Ectodermal cell (in vitro differentiated cells): Measurements from ENCODE around the gene SNX27.

Experiments
- H3K27ac ChIP-seq: 2 replicates; pipeline ENCODE4 v1.7.0; 2013; ENCODE audit warnings: mild to moderate bottlenecking, low read depth, low read length; ENCODE audit not compliant: insufficient read depth, poor library complexity, severe bottlenecking
- H3K27me3 ChIP-seq: 2 replicates; pipeline ENCODE4 v1.7.0; 2013; ENCODE audit warnings: mild to moderate bottlenecking, low read length; ENCODE audit not compliant: insufficient read depth, control insufficient read depth, poor library complexity, severe bottlenecking
- H3K36me3 ChIP-seq: one replicate; pipeline ENCODE4 v1.7.0; 2013; ENCODE audit warnings: low read length; ENCODE audit not compliant: control insufficient read depth, insufficient read depth
- H3K4me1 ChIP-seq: one replicate; pipeline ENCODE4 v1.7.0; 2013; ENCODE audit warnings: low read length; ENCODE audit not compliant: control insufficient read depth, insufficient read depth
- H3K4me3 ChIP-seq: 2 replicates; pipeline ENCODE4 v1.7.0; 2013; ENCODE audit warnings: low read depth, low read length, control low read depth; ENCODE audit not compliant: insufficient read depth
- H3K9me3 ChIP-seq: 2 replicates; pipeline ENCODE4 v1.7.0; 2013; ENCODE audit warnings: mild to moderate bottlenecking, low read length, moderate library complexity; ENCODE audit not compliant: control insufficient read depth
- WGBS, 2 experiments: methylation state at CpG; one replicate each; pipeline ENCODE4 v1.1.7; 2013; ENCODE audit warnings: missing lambda C conversion rate in 2 of 2; 5-methylcytosine and 5-hydroxymethylcytosine counted together

Gene SNX27

DNA sequence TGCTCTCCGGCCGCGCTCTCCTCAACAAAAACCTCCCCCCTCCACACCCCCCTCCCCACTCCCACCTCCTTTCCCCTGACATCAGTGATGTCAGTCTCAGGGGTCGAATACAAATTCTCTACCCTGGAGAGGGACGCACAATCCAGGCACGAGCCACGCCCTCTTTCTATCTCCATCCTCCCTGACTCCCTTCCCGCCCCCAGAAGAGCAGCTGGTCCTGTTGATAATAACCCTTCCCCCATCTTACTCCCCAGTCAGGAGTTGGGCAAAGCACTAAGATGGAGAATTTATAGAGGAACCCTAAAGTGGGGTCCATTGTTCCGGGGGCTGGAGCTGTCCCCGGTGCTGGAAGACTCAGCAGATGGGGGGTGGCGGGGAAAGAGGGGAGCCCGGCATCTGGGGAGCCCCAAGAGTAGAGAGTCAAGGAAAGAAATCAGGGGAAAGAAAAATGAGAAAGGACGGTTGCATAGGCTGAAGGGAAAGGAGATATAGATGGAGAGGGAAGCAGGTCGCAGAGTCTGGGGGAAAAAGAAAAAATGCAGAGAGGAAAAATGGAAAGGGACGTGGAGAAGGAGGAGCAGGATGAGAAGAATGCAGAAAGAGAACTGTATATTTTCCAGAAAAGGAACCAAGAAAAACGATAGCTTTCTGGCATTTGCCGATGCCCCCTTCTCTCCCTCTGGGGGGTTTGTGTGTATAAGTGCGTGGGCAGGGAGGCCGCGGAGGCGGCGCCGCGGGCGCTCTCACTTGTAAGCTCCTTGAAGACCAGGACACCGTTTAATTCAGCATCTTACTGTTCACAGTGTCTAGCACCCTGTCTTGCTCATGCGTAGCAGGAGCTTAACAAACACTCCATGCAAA, 105.2 kb downstream of the SNX27 start, which contains the start of gene CELF3:
TSS of gene CELF3 (minus strand) at position 33 of the 861 bp plus-strand sequence. CDS start 783 bp downstream, outside the sequence.
- H3K9me3 ChIP-seq, result no peaks in the 10 kb centered on the region
- H3K4me1 ChIP-seq, result peaks cover 51% of the 10 kb centered on the region
- H3K27ac ChIP-seq, result peak within 1 kb of the TSS; percentile 87
- H3K27me3 ChIP-seq, result peaks cover 34% of the 10 kb centered on the region
- H3K4me3 ChIP-seq, result peak within 1 kb of the TSS; percentile 41
- WGBS, 2 experiments, result 3% methylated on average over 26 to 27 of the region's 27 CpGs
- no peaks in the 10 kb centered on the region for H3K36me3 ChIP-seq

DNA sequence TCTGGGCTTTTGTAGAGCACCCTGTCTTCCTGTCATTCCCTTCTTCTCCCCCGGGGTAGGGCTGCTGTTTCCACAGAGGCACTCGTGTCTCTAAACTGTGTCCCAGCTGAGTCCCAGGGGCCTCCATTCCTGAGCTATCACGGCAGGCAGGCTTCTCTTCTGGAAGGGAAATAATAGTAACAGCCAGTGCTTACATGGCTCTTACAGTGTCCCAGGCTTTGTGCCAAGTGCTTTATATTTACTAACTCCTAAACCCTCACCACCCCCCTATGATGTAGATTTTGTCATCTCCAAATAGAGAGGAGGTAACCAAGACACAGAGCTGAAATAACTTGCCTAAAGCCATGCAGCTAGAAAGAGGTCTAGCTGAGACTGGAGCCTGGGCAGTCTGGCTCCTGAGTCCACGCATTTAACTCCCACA, 106.2 kb downstream of the SNX27 start:
- H3K9me3 ChIP-seq, result no peaks in the 10 kb centered on the region
- peaks cover 54% of the 10 kb centered on the region for H3K4me1 ChIP-seq
- no peaks in the 10 kb centered on the region for H3K36me3 ChIP-seq
- no peak overlapping the region for H3K27ac ChIP-seq
- no peak overlapping the region for H3K4me3 ChIP-seq
- 44 to 56% methylated on average over 4 of the region's 4 CpGs for WGBS, 2 experiments
- H3K27me3 ChIP-seq, result peaks cover 44% of the 10 kb centered on the region

DNA sequence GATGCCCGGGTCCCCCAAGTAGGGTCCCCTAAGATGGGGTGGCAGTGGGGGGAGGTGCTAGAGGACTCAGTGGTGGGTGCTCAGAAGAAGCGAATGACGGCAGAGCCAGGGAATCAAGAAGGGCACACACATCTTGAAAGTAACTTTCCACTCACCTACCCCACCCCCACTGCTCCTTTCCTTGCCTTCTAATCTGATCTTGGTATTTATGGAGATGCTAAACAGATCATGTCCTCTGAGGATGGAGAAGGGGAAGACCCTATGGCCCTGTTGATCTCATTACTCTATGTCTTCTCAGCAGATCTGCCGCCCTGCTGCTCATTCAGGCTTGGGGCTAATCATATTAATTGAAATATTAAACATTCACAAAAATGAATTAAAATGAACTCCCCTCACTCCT, 106.8 kb downstream of the SNX27 start:
- H3K36me3 ChIP-seq, result no peaks in the 10 kb centered on the region
- peaks cover 51% of the 10 kb centered on the region for H3K27me3 ChIP-seq
- peaks cover 54% of the 10 kb centered on the region for H3K4me1 ChIP-seq
- no peak overlapping the region for H3K4me3 ChIP-seq
- WGBS, 2 experiments, result 51 to 83% methylated on average over 2 to 4 of the region's 4 CpGs
- no peak overlapping the region for H3K27ac ChIP-seq
- no peaks in the 10 kb centered on the region for H3K9me3 ChIP-seq

DNA sequence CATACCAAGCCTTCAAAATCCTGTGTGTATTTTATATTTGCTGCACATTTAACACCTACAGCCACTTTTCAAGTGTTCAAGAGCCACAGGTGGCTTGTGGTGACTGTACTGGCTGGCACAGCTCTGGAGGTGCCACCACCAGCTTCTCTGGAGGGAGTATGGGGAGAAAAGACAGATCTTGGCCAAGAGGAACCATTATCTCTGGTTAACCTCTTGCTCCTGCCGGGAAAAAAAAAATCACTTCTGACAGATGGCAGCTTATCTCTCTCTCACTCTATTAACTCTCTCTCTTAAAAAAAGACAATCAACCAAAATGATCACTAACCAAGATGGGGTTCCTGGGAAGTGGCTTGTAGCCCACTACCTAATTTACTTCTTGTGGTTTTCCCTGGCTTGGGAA, 108.3 kb downstream of the SNX27 start:
- Histone ChIP-seq H3K27me3 (peaks cover 58% of the 10 kb centered on the region), H3K4me1 (peaks cover 51% of the 10 kb centered on the region), H3K27ac (peak overlapping the region; percentile 8), H3K4me3 (no peak overlapping the region), H3K36me3 (no peaks in the 10 kb centered on the region), H3K9me3 (no peaks in the 10 kb centered on the region)
- WGBS, 2 experiments, result 29 to 40% methylated on average over 1 of the region's 1 CpG

DNA sequence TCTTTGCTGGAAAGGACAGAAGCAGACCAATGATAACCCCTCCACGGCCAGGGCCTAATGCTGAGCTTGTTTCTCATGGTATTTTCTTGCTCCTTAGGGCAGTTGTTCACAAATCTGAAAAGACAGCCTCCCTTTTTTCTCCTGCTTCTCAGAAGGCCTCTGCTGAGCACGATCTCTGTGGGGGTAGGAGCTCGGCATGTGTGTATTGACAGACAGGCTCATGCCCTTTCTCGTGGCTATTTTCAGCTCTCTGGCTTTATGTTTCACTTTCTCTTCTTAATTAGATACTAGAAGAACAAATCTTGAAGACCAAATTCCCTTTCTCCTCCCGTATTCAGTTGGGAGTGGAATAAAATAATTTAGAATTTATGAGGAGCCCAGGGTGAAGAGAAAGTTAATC, 108.7 kb downstream of the SNX27 start:
- H3K9me3 ChIP-seq, result no peaks in the 10 kb centered on the region
- H3K27me3 ChIP-seq, result peaks cover 58% of the 10 kb centered on the region
- peak overlapping the region; percentile 8 for H3K27ac ChIP-seq
- peaks cover 46% of the 10 kb centered on the region for H3K4me1 ChIP-seq
- H3K4me3 ChIP-seq, result no peak overlapping the region
- 8 to 14% methylated on average over 4 of the region's 5 CpGs for WGBS, 2 experiments
- H3K36me3 ChIP-seq, result no peaks in the 10 kb centered on the region

DNA sequence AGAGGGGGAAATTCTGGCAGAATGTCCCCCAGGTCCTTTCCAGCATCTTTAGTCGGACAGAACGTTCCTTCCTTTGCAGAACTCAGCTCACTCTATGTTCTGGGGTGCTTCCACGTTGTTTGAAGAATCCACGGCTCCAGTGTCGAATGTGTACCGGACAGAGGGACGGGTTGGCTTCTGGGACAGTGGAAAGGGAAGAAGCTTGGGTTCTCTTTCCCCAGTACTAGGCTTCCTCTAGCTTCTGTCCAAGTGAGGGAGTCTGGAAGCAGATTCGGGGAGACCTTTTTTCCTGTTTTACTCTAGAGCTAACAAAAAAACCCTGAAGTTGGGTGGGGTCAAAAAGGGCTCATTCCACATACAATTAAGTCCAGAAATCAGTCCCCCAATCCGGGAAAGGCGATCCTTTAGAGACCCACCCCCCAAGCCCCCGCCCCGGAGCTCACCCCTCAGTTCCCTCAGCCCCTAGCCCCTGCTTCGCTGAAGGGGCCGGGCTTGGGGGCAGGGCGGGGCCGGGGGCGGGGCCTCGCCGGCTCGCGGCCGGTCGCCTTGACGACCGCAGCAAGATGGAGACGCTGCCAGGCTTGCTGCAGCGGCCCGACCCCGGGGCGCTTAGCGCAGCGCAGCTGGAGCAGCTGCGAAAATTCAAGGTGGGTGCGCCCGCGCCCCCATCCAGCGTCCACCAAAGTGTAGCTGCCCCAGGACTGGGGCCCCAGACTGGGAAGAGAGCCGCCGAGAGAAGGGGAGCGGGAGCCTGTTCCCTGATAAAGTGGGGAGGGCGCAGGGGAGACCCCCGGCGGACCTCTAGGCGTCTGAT, 109.3 kb downstream of the SNX27 start, which contains the start of gene RIIAD1:
TSS of gene RIIAD1 (plus strand) at position 549 of the 814 bp plus-strand sequence. CDS start at position 564, 15 bp downstream.
- Histone ChIP-seq H3K27me3 (peaks cover 58% of the 10 kb centered on the region), H3K4me3 (peak within 1 kb of the TSS; percentile 55), H3K36me3 (no peaks in the 10 kb centered on the region), H3K9me3 (no peaks in the 10 kb centered on the region), H3K27ac (peak within 1 kb of the TSS; percentile 8), H3K4me1 (peaks cover 40% of the 10 kb centered on the region)
- 13% methylated on average over 42 to 44 of the region's 44 CpGs for WGBS, 2 experiments

DNA sequence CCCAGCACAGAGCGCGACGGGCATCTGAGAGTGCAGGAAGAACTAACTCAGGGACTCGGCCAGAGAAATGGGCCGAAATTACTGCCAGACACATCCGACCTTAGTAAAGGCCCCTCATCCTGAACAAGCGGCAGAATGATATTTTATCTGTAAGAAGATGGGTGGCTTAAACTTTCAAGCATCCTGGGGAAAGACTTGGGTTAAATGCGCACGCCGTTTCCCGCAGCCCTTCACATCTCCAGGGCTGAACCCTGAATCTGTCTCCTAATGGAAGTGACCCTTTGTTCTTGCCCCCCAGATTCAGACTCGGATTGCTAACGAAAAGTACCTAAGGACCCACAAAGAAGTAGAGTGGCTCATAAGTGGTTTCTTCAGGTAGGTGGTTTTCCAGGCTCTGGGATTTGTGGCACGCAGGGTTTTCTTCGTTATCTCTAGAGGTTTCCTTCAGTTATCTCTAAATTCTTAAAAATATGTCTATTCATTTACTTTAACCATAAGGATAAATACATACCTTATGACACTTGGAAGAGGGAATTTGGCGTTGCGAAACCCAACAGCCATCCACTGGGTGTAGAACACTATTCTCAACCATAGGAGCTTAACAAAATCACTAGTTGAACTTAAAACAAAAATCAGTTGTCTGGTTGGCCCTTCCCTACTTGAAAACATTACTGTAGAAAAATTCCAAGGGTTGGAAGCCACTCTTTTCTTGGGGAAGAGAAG, 110.1 kb downstream of the SNX27 start:
- Histone ChIP-seq H3K27me3 (peaks cover 58% of the 10 kb centered on the region), H3K9me3 (no peaks in the 10 kb centered on the region), H3K4me1 (peaks cover 35% of the 10 kb centered on the region), H3K36me3 (no peaks in the 10 kb centered on the region), H3K27ac (no peak overlapping the region), H3K4me3 (peak overlapping the region; percentile 55)
- 26 to 32% methylated on average over 15 to 17 of the region's 17 CpGs for WGBS, 2 experiments

DNA sequence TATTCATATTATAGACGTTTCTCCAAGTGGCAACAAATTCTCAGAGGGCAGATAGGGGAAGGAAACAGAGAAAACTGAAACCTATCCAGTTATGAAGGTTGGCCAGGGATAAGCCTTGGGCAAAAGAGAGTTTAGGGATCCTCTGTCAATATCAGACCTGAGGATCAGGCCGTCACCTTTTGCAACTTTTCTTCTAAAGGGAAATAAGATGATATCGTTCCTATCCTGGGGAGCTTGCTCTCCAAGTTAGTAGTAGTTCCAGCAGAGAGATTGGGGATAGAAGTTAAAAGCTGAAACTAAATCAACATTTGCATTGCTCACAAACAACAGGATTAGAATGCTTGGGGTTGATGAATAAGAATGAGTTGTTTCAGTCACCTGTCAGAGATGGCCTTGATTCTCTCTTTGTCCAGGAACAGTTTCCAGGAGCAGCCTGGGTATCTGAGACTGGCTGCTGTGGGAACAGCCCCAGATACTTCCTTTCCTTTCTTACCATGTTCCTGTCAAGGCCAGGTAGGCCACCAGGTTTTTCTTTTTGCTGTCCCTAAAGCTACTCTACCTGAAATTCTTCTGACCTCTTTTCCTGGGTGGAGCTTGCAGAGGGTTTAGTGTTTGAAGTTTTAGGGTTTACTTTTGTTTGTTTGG, 112.0 kb downstream of the SNX27 start:
- 69 to 71% methylated on average over 3 of the region's 3 CpGs for WGBS, 2 experiments
- Histone ChIP-seq H3K4me1 (peaks cover 31% of the 10 kb centered on the region), H3K36me3 (no peaks in the 10 kb centered on the region), H3K4me3 (no peak overlapping the region), H3K9me3 (no peaks in the 10 kb centered on the region), H3K27ac (no peak overlapping the region), H3K27me3 (peaks cover 47% of the 10 kb centered on the region)

DNA sequence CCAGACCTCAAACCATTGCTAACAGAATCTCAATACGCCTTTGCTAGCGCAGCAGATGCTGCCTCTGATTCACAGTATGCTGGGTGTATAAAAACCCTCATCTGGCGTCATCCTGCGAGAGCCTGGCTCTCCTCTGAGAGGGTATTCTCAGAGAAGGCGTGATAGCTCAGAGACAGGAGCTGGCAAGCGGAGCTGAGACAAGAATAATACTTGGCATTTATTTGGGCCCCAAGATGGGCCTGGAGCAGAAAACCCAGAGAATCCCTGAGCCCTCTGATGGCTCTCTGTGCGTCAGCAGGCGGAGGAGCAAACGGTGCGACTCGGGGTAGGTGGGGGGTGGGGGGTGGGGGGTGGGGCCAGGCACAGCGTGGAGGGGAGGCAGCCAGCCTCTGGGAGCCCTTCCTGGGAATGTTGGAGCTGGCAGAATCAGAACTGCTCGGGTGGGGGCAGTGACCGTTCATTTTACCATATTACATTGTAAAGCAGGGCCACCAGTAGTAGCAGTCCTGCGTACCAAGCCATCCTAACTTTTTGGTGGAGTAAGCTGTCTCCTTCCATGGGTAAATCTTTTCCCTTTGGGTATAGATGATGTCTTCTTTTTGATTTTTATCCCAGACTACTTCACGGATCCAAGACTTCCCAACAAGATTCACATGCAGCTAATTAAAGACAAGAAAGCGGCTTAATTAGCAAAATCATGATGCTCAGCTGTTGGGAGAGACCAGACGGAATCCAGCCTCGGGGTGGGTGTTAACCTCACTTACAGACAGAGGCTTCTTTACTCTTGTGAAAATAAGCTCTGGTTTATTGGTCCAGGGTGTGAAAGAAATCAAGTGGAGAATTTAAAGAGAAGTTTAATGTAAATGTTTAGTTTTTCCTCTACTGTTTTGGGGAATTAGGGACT, 116.6 kb downstream of the SNX27 start:
- H3K4me1 ChIP-seq, result peaks cover 21% of the 10 kb centered on the region
- WGBS, 2 experiments, result 33 to 37% methylated on average over 19 of the region's 19 CpGs
- H3K27ac ChIP-seq, result no peak overlapping the region
- H3K9me3 ChIP-seq, result no peaks in the 10 kb centered on the region
- no peak overlapping the region for H3K4me3 ChIP-seq
- peaks cover 16% of the 10 kb centered on the region for H3K27me3 ChIP-seq
- H3K36me3 ChIP-seq, result no peaks in the 10 kb centered on the region
